HG02763 (cell line): Measurements from ENCODE around the gene PNPLA4.

ENCODE experiments used
- ATAC-seq: cut with Tn5 transposase; IDR thresholded peaks from one replicate; pipeline ENCODE4 v1.9.1; 2021; ENCODE audit warnings: mild to moderate bottlenecking, moderate library complexity; ENCODE audit not compliant: unreplicated experiment

The PNPLA4 gene

GRCh38 chrX:7876957-7877356 is 50.3 kb downstream of the PNPLA4 start:
- no peak for ATAC-seq

DNA sequence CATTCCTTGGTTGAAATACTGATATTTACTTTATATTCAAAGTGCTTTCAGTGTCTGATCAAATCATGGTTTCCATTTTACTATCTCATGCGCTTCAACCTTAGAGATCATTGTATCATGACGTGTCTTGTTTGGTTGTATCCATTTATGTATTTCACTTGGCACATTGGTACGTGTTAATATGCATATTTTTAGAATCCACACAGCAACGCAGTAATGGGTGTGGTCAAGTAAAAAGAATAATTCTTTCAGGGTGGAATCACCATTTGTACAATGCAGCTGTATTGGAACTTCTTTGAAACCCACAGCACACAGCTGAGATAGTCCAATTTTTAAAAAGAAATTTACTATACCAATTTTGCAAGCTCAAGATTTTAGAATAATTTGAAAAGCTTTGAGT is 55.2 kb downstream of the PNPLA4 start:
- no peak for ATAC-seq

- ATAC-seq: no peak
Measured at GRCh38 chrX:7852166-7852565, 75.0 kb downstream of the PNPLA4 start.
